Measurements from ENCODE around the gene RABAC1. TPM values are rescaled to one million over a fixed set of nuclear protein-coding genes. Genes with fewer than 3 reads are reported as not detected.

RABAC1 gene
- total RNA-seq, 1 experiment from 2014 or later: 66.3 TPM

GRCh38 chr19:41915776-41916414, 43.2 kb downstream of the RABAC1 start:
- no peak overlapping the region for H3K4me3 ChIP-seq (replicated peaks in 1 of 2; ENCODE audit: low read depth in 1 of 2, low read length in 2 of 2)
- H3K4me2 ChIP-seq (ENCODE audit: low read length): no peak overlapping the region
- no peak for DNase-seq (ENCODE audit: low read depth, low spot score)
- TF ChIP-seq ELF1 (IDR thresholded peaks at IDR 0.05; ENCODE audit: borderline replicate concordance, low read depth) (no peak), EGR1 (IDR thresholded peaks at IDR 0.05; ENCODE audit: low read depth) (no peak), POLR2AphosphoS5 (IDR thresholded peaks at IDR 0.05; ENCODE audit: low read depth, low read length) (no peak), EZH2 (IDR thresholded peaks at IDR 0.05) (no peak), ZFX (IDR thresholded peaks at IDR 0.05) (no peak), POLR2A (IDR thresholded peaks at IDR 0.05; ENCODE audit: borderline replicate concordance, extremely low read depth, insufficient read depth, insufficient read length) (no peak), ATF3 (IDR thresholded peaks at IDR 0.05) (no peak)
- ATAC-seq: no peak
- no peak overlapping the region for H2AFZ ChIP-seq (ENCODE audit: low read depth, low read length, poor library complexity, severe bottlenecking)
- no peaks in the 10 kb centered on the region for H3K9me3 ChIP-seq (ENCODE audit: control insufficient read depth in 1 of 2, insufficient read depth in 1 of 2, low read depth in 1 of 2, low read length in 2 of 2)
- no peaks in the 10 kb centered on the region for H3K9me2 ChIP-seq (ENCODE audit: insufficient read depth)
- ChIA-PET RAD21 (ENCODE audit: low non-redundant PET in 1 of 2, low total read pairs in 2 of 2, uncharacterized antibody in 2 of 2, unreplicated experiment in 2 of 2) (no interaction called here), CTCF (no interaction called here), POLR2A (no interaction called here)
- H3K79me2 ChIP-seq (ENCODE audit: insufficient read depth, low read length): no peaks in the 10 kb centered on the region
- H3K36me3 ChIP-seq (ENCODE audit: control insufficient read depth in 1 of 2, insufficient read depth in 2 of 2, low read length in 2 of 2): no peaks in the 10 kb centered on the region
- H3K4me1 ChIP-seq (ENCODE audit: control insufficient read depth in 1 of 2, insufficient read depth in 2 of 2, low read length in 2 of 2): no peaks in the 10 kb centered on the region
- H3K9ac ChIP-seq (ENCODE audit: low read length): no peak overlapping the region
- H4K20me1 ChIP-seq (ENCODE audit: insufficient read depth): no peaks in the 10 kb centered on the region
- no TSS peak for BruUV-seq (replicated peaks)
- H3K27me3 ChIP-seq (ENCODE audit: insufficient read depth, low read length): no peaks in the 10 kb centered on the region; the same call in 1 of the 2 replicates
- intact Hi-C loops (cut with micrococcal nuclease): no loop called here
- H3K27ac ChIP-seq (ENCODE audit: low read depth, low read length): no peak overlapping the region

- no peak overlapping the region for H2AFZ ChIP-seq (ENCODE audit: low read depth, low read length, poor library complexity, severe bottlenecking)
- H3K4me1 ChIP-seq (ENCODE audit: control insufficient read depth in 1 of 2, insufficient read depth in 2 of 2, low read length in 2 of 2): no peaks in the 10 kb centered on the region
- ChIA-PET CTCF (no interaction called here), RAD21 (ENCODE audit: low non-redundant PET in 1 of 2, low total read pairs in 2 of 2, uncharacterized antibody in 2 of 2, unreplicated experiment in 2 of 2) (no interaction called here), POLR2A (no interaction called here)
- H3K4me2 ChIP-seq (ENCODE audit: low read length): no peak overlapping the region
- H3K9ac ChIP-seq (ENCODE audit: low read length): no peak overlapping the region
- no peaks in the 10 kb centered on the region for H3K9me2 ChIP-seq (ENCODE audit: insufficient read depth)
- H3K4me3 ChIP-seq (replicated peaks in 1 of 2; ENCODE audit: low read depth in 1 of 2, low read length in 2 of 2): no peak overlapping the region
- H3K27me3 ChIP-seq (ENCODE audit: insufficient read depth, low read length): no peaks in the 10 kb centered on the region; the same call in 1 of the 2 replicates
- no peaks in the 10 kb centered on the region for H3K9me3 ChIP-seq (ENCODE audit: control insufficient read depth in 1 of 2, insufficient read depth in 1 of 2, low read depth in 1 of 2, low read length in 2 of 2)
- BruUV-seq (replicated peaks): no TSS peak
- no peaks in the 10 kb centered on the region for H3K36me3 ChIP-seq (ENCODE audit: control insufficient read depth in 1 of 2, insufficient read depth in 2 of 2, low read length in 2 of 2)
- no peaks in the 10 kb centered on the region for H3K79me2 ChIP-seq (ENCODE audit: insufficient read depth, low read length)
- no peaks in the 10 kb centered on the region for H4K20me1 ChIP-seq (ENCODE audit: insufficient read depth)
- intact Hi-C loops (cut with micrococcal nuclease): no loop called here
- DNase-seq (ENCODE audit: low read depth, low spot score) (no peak), ATAC-seq (no peak)
- no peak overlapping the region for H3K27ac ChIP-seq (ENCODE audit: low read depth, low read length)
- no peak for TF ChIP-seq FOSL1 (IDR thresholded peaks at IDR 0.05; ENCODE audit: low read depth)
- no peak for TF ChIP-seq POLR2A (IDR thresholded peaks at IDR 0.05; ENCODE audit: borderline replicate concordance, extremely low read depth, insufficient read depth, insufficient read length)
- TF ChIP-seq CTCF (IDR thresholded peaks at IDR 0.05 in 2 of 3, conservative IDR thresholded peaks at IDR 0.05 in 1 of 3; ENCODE audit: borderline replicate concordance in 1 of 3, insufficient read depth in 1 of 3, low read depth in 2 of 3, low read length in 2 of 3): no peak
- TF ChIP-seq SIN3A (IDR thresholded peaks at IDR 0.05; ENCODE audit: low read depth): no peak
- TF ChIP-seq JUND (IDR thresholded peaks at IDR 0.05): no peak
- TF ChIP-seq RAD21 (IDR thresholded peaks at IDR 0.05; ENCODE audit: low read depth): no peak
- TF ChIP-seq ELF1 (IDR thresholded peaks at IDR 0.05; ENCODE audit: borderline replicate concordance, low read depth): no peak
- no peak for TF ChIP-seq EZH2phosphoT487 (IDR thresholded peaks at IDR 0.05; ENCODE audit: borderline replicate concordance)
- no peak for TF ChIP-seq SRF (IDR thresholded peaks at IDR 0.05; ENCODE audit: low read depth)
- TF ChIP-seq TCF7L2 (IDR thresholded peaks at IDR 0.05; ENCODE audit: borderline replicate concordance, extremely low read depth, insufficient read depth, insufficient read length): no peak
- TF ChIP-seq YY1 (IDR thresholded peaks at IDR 0.05; ENCODE audit: extremely low read depth, insufficient replicate concordance, low read depth, low read length): no peak
- no peak for TF ChIP-seq EZH2 (IDR thresholded peaks at IDR 0.05)
- TF ChIP-seq POLR2AphosphoS5 (IDR thresholded peaks at IDR 0.05; ENCODE audit: low read depth, low read length): no peak
- no peak for TF ChIP-seq EGR1 (IDR thresholded peaks at IDR 0.05; ENCODE audit: low read depth)
Measured at GRCh38 chr19:41915021-41915775, 43.9 kb downstream of the RABAC1 start.

Measured in HCT116 (cell line).